ENCODE data around the gene ZMIZ2.

The ZMIZ2 gene

GRCh38 chr7:44706788-44707557, 41.7 kb upstream of the ZMIZ2 start:
- Mint-ChIP-seq H3K27ac (no peak overlapping the region), H3K36me3 (ENCODE audit: low read depth) (peaks cover 42% of the 10 kb centered on the region), H3K4me3 (no peak overlapping the region), H3K4me1 (no peaks in the 10 kb centered on the region), H3K27me3 (ENCODE audit: low read depth) (no peaks in the 10 kb centered on the region), H3K9me3 (peaks cover 2% of the 10 kb centered on the region)
- no peak for TF ChIP-seq CTCF (IDR thresholded peaks at IDR 0.05; ENCODE audit: unreplicated experiment in 3 of 3)

GRCh38 chr7:44707558-44708230, 41.0 kb upstream of the ZMIZ2 start:
- Mint-ChIP-seq H3K36me3 (ENCODE audit: low read depth) (peaks cover 38% of the 10 kb centered on the region), H3K27me3 (ENCODE audit: low read depth) (no peaks in the 10 kb centered on the region), H3K27ac (no peak overlapping the region), H3K9me3 (peaks cover 2% of the 10 kb centered on the region), H3K4me3 (no peak overlapping the region), H3K4me1 (no peaks in the 10 kb centered on the region)
- no peak for TF ChIP-seq CTCF (IDR thresholded peaks at IDR 0.05; ENCODE audit: unreplicated experiment in 3 of 3)

- Mint-ChIP-seq H3K4me1 (no peaks in the 10 kb centered on the region), H3K27me3 (ENCODE audit: low read depth) (no peaks in the 10 kb centered on the region), H3K27ac (no peak overlapping the region), H3K9me3 (peaks cover 2% of the 10 kb centered on the region), H3K4me3 (no peak overlapping the region), H3K36me3 (ENCODE audit: low read depth) (peaks cover 28% of the 10 kb centered on the region)
- no peak for TF ChIP-seq CTCF (IDR thresholded peaks at IDR 0.05; ENCODE audit: unreplicated experiment in 3 of 3)
These were observed 39.4 kb upstream of the ZMIZ2 start for GRCh38 chr7:44709011-44709915.

- Mint-ChIP-seq H3K36me3 (ENCODE audit: low read depth) (peaks cover 24% of the 10 kb centered on the region), H3K4me1 (no peaks in the 10 kb centered on the region), H3K9me3 (peaks cover 2% of the 10 kb centered on the region), H3K27me3 (ENCODE audit: low read depth) (no peaks in the 10 kb centered on the region), H3K4me3 (no peak overlapping the region), H3K27ac (no peak overlapping the region)
- no peak for TF ChIP-seq CTCF (IDR thresholded peaks at IDR 0.05; ENCODE audit: unreplicated experiment in 3 of 3)
These were observed 38.6 kb upstream of the ZMIZ2 start for GRCh38 chr7:44709945-44710596.

- H3K36me3 Mint-ChIP-seq (ENCODE audit: low read depth), result peaks cover 15% of the 10 kb centered on the region
- no peaks in the 10 kb centered on the region for H3K9me3 Mint-ChIP-seq
- no peak overlapping the region for H3K4me3 Mint-ChIP-seq
- peak overlapping the region in 1 of 3 experiments; percentile 48 for H3K27ac Mint-ChIP-seq
- peaks cover 4% of the 10 kb centered on the region for H3K27me3 Mint-ChIP-seq (ENCODE audit: low read depth)
- H3K4me1 Mint-ChIP-seq, result no peaks in the 10 kb centered on the region
- TF ChIP-seq CTCF (IDR thresholded peaks at IDR 0.05; ENCODE audit: unreplicated experiment in 3 of 3), result no peak
These were observed 37.1 kb upstream of the ZMIZ2 start for GRCh38 chr7:44711528-44711927.
